Pons (tissue), 1 donor: ENCODE results near the gene RIMBP2.
A peak's percentile ranks its signal among the peaks of the same experiment; 100 is the strongest.

Experiments
- DNase-seq: peaks from one replicate; pipeline ENCODE4 v3.0.0-alpha.2; 2016; ENCODE audit warnings: low spot score

Gene RIMBP2

DNA sequence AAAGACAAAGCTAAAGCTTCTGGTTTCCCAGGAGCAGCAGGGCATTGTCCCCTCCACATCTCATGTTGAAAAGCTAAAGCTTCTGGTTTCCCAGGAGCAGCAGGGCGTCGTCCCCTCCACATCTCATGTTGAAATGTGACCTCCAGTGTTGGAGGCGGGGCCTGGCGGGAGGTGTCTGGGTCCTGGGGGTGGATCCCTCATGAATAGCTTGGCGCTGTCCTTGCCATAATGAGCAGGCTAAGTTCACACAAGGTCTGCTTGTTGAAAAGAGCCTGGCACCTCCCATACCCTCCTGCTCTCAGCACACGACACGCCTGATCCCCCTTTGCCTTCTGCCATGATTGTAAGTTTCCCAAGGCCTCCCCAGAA is 254.7 kb downstream of the RIMBP2 start:
- DNase-seq, result no peak

DNA sequence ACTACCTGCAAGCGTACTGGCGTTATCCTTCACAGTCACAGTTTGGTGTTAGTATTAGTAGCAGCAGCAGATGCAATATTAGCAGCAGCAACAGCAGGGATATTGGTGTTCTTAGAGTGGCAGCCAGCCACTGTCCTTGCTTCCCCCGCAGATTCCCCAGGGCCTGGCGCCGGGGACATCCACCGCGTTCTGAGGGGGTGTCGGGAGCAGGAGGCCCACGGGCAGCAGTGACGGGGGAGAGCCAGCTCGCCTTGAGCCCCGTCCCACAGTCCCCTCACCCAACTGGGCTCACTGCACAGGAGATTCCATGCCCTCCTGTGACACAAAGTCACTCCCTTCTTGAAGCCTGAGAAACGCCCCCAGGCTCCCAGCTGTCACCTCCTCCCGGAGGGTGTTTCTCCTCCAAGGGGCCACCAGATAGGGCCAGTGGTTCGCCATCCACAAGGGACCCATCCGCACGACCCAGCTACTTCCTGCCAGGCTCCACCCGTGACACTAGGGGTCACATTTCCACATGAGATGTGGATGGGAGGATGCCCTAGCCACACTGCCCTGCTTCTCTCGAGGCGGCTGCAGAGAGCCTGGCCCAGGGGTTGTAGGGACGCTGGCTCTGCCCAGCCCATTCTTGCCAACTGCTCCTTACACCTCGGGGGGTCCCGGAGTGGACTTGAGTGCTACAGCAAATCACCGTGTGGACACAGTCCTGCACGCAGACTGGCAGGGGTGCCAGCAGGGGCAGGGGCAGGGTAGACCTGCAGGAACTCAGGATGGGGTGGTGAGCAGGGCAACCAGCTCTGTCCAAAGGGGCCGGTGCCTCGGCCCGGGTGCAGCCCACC is 255.3 kb downstream of the RIMBP2 start:
- peak; percentile 9 for DNase-seq

DNA sequence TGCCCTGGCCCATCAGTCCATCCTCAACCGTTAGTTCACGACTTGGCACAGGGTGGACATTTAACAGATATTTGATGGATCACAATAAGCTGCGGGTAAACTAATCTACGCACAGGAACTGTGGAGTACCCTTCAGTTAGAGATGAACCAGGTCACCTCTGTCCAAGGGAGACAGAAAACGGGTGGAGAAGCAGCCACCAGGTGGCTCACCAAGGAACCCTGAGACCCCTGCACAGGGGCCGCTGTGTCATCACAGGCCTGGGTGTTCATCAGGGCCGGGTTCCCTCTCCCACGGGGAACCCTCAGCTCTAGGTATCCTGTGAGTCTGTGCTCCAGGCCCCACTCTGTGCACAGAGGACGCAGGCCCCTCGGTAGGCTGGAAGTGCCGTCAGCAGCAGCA is 256.2 kb downstream of the RIMBP2 start:
- no peak for DNase-seq

DNA sequence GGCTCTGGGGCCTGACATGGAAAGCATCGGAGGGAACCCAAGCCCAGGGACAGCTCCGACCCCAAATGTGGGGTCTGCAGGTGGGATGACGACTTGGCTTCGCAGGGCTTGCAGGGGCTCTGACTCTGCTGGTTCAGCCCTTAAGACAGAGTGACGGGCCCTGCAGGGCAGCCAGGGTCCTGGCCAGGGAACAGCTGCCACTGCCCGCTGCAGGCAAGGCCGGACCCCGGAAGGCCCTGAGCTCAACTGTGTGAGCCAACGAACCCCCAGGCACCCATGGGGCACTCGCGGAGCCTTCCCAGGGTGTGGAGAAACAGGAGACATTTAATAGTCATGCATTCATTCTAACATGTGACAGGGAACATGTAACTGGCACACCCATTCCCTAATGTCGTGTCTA is 257.8 kb downstream of the RIMBP2 start:
- no peak for DNase-seq

DNA sequence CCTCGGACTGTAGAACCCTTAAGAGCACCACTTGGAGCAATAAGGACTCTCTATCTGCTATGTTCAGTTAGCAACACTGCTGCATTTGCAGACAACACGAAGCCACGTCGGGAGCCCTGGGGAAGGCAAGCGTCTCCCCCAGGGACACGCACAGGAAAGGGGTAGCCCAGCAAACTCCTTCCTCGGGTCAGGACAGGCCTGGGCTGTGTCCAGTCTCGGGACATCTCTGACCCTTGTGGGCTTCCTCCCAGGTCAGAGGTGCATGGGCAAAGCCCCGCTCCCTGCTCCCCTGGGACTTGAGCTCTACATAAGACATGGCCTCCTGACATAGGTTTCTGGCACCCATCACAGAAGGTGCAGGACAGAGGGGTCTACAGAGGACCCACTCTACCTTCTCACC is 258.9 kb downstream of the RIMBP2 start:
- no peak for DNase-seq

DNA sequence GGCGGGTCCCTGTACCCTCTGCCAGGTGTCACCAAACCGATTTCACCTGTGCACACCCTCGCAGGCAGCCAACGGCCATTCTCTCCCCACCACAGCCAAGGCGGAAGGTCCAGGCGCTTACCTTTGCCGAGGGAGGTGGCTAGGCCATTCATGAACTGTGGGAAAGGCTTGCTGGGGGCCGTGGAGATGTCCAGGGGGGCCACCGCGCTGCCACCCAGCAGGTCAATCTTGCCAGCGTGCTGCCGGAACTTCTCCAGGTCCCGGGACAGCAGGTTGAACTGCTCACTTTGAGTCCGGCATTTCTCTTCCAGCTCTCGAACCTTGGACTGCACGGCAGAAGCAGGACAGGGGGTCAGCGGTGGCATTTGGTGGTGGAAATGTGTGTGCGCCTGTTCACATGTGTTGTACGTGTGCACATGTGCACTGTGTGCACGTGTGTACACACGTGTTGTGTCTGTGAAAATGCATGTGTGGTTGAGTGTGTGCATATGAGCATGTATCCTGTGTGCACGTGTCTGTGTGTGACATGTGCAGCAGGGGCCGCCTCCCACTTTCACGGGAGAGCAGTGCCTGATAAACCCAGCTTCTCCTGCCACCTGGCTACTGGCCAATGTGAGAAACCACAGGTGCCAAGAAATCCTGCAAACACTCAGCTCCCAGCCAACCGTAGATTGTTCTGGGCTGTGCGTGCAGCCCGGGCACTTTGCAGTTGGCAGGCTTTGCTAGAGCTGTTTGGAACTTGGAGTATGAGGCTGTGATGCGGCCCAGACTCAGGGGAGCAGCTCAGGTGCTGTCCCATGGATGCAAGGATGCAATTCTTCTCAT is 259.5 kb downstream of the RIMBP2 start:
- DNase-seq, result peak; percentile 13

DNA sequence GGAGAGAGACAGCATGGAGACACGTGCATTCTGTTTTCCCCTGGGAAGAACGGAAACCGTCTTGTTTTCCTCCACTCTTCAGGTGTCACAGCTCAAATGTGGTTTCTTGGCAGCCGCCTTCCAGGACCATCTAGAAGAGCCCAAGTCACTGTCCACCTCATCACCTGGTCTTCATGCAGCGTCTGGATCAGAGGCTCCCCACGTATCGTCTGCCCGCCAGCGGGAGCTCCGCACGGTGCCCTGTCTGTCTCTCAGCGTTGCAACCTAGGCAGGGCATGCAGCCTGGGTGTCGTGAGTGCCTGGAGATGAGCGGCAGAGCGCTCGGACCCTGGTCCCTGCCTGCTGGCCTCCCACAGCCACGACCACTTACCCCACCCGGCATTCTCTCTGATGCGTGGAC is 260.9 kb downstream of the RIMBP2 start:
- no peak for DNase-seq

DNA sequence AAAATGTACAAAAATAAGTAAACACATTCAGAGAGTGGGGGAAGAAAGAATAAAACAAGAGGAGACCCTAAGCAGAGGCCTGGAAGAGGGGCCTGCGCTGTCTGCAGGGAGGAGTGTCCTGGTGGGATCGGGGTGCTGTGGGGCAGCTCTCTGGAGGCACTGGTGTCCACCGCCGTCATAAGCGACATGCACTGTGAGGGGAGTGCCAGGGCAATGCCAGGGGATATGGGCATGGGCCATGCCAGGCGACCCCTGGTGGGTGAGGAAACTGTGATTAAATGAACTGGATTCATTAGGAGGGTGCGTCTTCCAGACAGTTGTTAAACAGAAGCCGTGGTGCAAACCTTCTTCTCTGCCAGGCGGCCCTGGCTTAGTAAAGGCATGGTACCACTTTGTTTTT is 261.8 kb downstream of the RIMBP2 start:
- no peak for DNase-seq

DNA sequence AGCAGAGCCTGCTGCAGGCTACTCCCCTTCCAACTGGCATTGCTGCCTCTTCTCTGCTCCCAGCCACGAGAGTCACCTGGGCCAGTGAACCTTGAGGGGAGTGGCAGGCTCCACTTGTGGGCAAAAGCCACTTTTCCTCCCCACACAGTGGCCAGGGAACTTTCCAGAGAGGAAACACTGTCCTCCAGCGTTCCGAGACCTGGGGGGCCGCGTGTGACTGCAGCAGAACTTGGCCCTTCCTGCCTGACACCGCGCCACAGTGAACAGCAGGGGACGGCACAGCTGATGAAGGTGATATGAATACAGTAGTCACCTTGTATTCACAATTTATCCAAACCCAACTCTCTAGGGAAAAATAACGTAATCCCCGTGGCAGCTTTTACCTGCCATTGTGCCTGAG is 263.6 kb downstream of the RIMBP2 start:
- DNase-seq, result no peak

DNA sequence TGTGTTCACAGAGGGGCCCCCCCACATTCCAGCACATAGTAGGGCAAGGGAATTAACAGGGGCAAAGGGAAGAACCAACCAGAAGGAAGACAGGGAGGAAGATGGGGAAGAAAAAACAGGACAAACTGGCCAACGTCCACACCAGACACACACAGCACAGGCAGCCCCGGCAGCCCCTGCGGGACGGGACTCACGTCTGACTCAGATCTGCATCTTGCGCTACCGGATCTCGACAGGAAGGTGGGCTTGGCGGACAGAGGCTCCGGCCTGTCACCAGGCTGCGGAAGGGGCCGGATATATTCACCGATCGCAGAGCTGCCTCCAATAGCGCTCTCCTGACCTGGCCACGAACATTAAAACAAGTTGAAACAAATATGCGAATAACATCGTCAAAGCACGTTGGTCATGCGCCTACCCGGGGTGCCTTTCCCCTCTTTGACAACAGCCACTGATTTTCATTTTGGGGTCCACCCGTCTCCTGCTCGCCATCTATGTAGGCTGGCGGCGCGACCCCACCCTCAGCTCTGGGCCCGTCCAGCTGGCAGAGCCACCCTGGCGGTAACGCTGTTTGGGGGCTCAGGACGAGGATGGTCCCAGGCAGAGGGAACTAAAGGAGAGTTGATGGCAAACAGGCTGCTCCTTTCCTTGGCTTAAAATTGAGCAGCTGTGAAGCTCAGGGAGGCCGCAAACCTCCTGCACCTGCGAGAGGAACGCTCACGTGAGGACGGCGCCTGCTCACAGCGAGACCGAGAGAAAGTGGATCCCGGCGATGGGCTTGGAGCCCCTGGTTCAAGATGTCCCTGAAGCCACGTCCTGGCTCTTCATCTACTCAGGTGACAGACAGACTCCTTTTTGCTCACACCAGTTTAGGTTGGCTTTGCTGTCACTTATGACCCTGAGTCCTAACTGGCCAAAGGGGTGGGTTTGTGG is 264.8 kb downstream of the RIMBP2 start:
- DNase-seq, result no peak

DNA sequence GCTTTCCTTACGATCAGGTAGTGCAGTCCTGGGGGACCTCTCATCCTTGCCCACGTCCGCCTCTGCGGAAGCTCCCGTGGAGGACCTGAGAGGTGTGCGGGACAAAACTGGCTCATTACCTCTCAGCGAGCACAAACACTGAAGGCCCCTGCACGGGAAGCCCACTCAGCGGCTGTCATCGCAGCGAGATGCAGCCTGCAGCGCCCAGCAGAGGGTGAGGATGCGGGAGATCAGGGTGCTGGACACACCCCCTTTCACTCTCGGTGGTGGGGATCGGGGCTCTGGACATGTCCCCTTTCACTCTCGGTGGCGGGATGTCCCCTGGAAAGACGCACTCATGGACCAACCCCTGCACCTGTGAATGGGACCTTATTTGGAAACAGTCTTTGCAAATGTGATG is 266.8 kb downstream of the RIMBP2 start:
- DNase-seq, result no peak

DNA sequence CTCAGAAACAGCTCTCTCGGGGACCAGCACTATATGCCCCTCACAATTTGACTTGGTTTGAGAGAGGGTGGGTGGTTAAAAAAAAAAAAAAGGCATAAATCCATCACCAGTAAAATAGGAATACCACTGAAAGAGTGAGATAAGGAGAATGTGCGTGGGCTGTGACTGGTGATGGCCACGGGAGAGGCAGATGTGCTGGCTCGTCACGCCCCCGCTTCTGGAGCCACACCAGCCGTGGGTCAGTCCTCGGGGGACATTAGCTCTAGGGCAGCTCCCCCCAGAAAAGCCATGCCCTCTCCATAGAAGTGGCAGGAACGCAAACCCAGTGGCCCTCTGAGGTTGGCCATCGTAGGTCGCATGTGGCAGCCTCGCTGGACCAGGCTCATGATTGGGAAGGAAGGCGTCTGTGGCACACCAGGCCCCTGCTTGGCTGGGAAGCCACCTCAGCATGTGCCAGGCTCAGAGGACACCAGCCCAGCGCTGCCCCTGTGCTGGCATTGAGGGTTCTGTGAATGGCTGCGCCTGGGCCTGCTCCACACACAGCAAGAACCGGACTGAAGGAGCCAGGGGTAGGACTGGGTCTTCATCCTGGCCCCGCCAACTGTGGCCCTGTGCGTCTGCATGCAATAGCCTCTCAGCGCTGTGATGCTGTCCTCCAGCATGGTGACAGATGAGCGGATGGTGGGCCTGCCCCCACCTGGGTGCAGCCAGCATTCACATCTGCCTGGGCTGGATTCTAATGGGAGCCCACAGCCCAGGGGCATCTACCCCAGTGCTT is 267.9 kb downstream of the RIMBP2 start:
- DNase-seq, result no peak

DNA sequence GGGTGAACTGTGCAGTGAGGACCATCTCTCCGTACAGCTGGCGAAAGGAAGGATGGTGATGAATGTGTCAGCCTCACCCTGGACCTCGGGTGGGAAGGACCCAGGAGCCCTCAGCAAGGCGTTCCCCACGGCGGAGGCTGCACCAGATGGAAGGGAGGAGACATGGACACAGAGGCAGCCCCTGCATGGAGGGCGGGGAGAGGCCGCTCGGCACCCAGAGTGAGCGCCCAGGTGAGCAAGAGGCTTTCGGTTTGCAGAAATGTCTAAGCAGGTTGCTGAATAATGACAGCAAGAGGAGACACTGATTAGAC is 268.5 kb downstream of the RIMBP2 start:
- DNase-seq, result no peak

DNA sequence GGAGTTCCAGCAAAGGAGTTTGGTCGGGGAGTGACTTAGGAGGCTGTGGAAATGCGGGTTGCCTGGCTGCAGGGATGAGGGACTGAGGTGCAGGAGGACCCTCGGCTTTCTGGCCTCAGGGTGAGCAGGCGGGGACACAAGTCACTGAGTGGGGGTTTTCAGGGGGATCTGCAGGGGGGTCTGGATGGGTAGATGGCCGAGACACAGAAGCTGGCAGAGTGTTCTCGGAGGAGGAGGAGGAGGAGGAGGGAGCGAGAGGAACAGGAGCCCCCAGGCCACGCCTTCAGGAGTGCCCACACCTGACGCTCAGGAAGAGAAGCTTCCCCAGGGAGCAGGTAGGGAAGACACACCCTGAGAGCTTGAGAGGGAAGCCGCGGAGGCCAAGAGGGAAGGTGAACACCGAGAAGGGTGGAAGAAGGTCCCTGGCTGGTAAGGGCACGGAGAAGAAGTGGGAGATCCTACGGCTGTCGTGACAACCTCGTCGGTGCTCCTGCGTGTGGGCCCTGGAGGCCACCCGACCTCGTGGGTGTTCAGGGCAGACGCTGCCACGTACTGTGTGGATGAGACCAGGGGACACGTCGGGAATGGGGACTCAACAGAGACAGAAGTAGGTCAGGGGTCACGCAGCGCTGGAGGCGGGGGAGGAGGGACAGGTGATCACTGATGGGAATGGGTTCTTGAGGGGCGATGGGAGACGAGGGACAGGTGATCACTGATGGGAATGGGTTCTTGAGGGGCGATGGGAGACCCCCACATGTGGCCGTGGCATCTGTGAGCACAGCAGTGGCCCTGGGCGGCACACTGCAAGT is 269.0 kb downstream of the RIMBP2 start:
- no peak for DNase-seq

DNA sequence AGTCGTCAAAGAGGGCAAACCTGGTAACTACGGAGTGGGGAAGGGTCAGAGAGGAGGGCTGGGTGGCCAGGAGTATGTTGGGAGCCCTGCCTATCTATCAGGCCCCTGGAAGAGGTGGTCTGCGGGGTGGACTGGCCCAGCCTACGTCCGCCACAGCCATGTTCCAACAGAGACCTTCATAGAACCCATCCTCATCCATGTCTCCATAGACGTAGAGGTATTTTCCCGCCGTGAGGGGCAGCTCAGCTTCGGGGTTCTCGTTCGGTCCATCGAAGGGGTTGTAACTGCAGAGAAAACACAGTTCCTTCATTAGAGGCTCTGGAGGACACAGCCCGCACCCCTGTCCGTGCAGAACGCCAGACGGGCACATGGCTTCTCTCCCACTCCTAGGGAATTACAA is 271.1 kb downstream of the RIMBP2 start:
- DNase-seq, result no peak

DNA sequence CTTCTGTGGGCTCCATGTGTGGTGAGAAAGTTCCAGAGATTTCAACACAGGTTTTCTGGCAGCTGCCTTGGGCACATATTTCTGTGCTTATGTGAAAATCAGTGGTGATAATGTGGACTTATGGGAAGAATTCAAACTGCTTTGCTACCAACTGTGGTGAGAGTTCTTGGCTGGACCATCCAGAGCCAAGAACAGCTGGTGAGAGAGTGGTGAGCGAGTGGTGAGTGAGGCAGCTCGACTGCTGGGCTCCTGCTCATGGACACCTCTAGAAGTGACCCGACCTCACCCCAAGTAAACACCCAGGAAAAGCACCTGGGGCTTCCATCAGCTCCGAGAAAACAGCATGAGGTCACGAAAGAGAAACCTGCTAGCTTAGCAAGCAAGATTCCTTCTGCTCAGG is 272.0 kb downstream of the RIMBP2 start:
- DNase-seq, result no peak

DNA sequence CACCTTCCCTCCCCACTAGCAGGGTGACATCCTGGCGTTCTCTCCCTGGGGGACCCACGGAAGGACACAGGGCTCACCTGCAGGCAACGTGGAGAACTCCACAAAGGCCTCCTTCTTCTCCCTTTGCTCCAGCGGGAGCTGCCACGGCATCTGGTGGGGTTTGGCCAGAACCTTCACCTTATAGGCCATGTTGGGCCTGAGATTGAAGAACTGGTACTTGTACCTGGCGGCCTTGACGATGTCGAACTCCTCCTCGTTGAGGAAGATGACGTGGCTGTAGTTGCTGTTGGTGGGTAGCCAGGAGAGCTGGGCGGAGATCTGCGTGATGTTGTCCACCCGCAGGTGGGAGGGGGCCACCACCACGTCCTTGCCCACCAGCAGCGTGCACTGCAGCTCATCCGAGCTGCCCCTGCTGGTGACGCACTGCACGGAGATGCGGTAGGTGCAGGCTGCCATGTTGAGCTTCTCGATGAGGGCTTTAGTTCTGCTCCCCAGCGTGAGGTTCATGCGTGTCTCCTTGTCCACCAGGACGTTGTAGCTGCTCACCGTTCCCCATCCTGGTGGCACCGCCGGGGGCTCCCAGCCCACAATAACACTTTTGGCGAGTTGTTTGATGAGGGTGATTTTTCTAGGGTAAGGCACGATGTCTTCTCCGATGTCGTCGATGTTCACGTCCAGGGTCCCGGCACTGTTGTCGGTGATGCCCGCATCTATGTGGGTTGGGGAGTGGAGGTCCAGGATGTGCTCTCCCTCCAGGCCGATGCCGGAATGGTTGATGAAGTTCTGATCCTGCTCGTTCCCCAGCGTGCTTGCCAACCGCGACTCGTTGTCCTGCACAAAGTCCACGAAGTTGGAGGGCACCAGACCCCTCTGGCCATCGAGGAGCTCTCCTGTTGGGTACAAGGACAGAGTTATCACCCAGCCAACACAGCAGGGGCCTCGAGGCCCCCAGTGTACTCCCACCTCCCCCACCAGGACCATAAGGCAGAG is 274.0 kb downstream of the RIMBP2 start:
- DNase-seq, result no peak

DNA sequence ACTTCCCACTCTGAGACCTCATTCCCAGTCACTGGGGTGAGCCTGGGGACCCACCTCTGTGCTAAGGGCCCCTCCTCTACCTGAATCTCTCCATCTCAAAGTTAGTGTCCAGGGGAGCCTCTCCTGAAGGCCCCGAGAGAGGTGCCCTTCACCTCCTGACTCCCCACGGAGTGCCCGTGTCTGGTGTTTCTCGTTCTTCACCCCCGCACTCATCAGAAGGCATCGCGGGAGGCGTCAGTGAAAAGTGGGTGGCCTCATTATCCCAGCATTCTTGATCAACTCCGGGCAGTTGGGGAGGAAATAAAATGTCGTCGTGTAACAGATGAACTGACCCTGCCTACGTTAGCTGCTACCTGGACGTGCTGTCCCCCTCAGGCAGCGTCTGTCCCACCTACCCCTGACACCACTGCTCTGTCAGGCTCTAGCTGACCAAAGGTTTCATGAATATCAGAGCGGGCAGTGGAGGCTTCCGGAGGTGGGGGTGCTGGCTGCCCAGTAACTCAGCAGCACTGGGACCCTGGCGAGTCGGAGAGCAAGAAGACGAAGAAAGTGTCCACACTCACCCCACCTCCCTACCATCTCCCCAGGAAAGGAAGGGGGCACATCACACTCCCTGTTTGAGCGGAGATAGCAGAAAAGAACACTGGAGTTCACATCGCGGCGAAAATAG is 275.6 kb downstream of the RIMBP2 start:
- no peak for DNase-seq

DNA sequence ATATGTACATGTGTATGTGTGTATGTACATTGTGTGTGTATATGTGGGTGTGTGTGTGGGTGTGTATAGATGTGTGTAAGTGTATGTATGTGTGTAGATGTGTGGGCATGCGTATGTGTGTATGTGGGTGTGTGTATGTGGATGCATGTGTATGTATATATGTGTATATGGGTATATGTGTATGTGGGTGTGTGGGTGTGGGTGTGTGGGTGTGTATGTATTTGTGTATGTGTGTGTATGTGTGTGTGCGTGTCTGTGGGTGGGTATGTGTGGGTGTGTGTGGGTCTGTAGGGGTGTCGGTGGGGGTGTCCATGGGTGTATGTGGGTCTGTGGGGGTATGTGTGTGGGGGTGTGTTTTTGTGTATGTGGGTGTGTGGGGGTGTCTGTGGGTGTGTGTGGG is 276.8 kb downstream of the RIMBP2 start:
- DNase-seq, result no peak
